Measurements from ENCODE around the gene RYR1. TPM values are rescaled to one million over a fixed set of nuclear protein-coding genes. Genes with fewer than 3 reads are reported as not detected.
"Not testable (repeated sequence)": the region's sequence is repeated elsewhere in the genome, so short reads cannot be mapped to it uniquely, and the experiment has no call there.

RYR1 gene
- total RNA-seq, 8 experiments from 2014 or later, result 1.4 to 4.7 (median 1.8) TPM

- in situ Hi-C loops (cut with MboI; ENCODE audit: low pct_unique_long_range_greater_than_20kb in 2 of 9, low sequenced_read_pairs in 9 of 9, unreplicated experiment in 9 of 9); ATAC-seq (replicated peaks in 6 of 8); H3K4me3 ChIP-seq; H3K4me1 ChIP-seq (replicated peaks in 1 of 2); H3K27ac ChIP-seq: not testable (repeated sequence)
- WGBS, 10 experiments, result 80 to 86% (median 83%) methylated on average over 1 to 2 of the region's 2 CpGs; no CpG with 5 or more reads in 7 of the 10 experiments
Measured at GRCh38 chr19:38495375-38495774, 61.9 kb downstream of the RYR1 start.

- 60 to 96% (median 77%) methylated on average over 1 to 4 of the region's 17 CpGs; no CpG with 5 or more reads in 6 of the 10 experiments for WGBS, 10 experiments
- Histone ChIP-seq H3K4me3 (no peak overlapping the region), H3K4me1 (replicated peaks in 1 of 2) (no peaks in the 10 kb centered on the region), H3K27ac (no peak overlapping the region)
- no peak for ATAC-seq (replicated peaks in 6 of 8)
- in situ Hi-C loops (cut with MboI; ENCODE audit: low pct_unique_long_range_greater_than_20kb in 2 of 9, low sequenced_read_pairs in 9 of 9, unreplicated experiment in 9 of 9), result no loop called here
Measured at GRCh38 chr19:38496116-38496515, 62.6 kb downstream of the RYR1 start.

- no peak overlapping the region for H3K27ac ChIP-seq
- no peaks in the 10 kb centered on the region for H3K4me1 ChIP-seq (replicated peaks in 1 of 2)
- in situ Hi-C loops (cut with MboI; ENCODE audit: low pct_unique_long_range_greater_than_20kb in 2 of 9, low sequenced_read_pairs in 9 of 9, unreplicated experiment in 9 of 9), result no loop called here
- 75 to 96% (median 93%) methylated on average over 3 to 7 of the region's 30 CpGs; no CpG with 5 or more reads in 4 of the 10 experiments for WGBS, 10 experiments
- no peak overlapping the region for H3K4me3 ChIP-seq
- ATAC-seq (replicated peaks in 6 of 8), result no peak
Measured at GRCh38 chr19:38496603-38497487, 63.4 kb downstream of the RYR1 start.

- no peak overlapping the region for H3K27ac ChIP-seq
- no peaks in the 10 kb centered on the region for H3K4me1 ChIP-seq (replicated peaks in 1 of 2)
- no peak overlapping the region for H3K4me3 ChIP-seq
- 40 to 100% (median 89%) methylated on average over 1 to 2 of the region's 4 CpGs; no CpG with 5 or more reads in 4 of the 10 experiments for WGBS, 10 experiments
- in situ Hi-C loops (cut with MboI; ENCODE audit: low pct_unique_long_range_greater_than_20kb in 2 of 9, low sequenced_read_pairs in 9 of 9, unreplicated experiment in 9 of 9), result no loop called here
- ATAC-seq (replicated peaks in 6 of 8), result no peak
Measured at GRCh38 chr19:38497907-38498306, 64.4 kb downstream of the RYR1 start.

- WGBS, 10 experiments, result no CpG with 5 or more reads among the region's 21 CpGs
- no peak overlapping the region for H3K4me3 ChIP-seq
- ATAC-seq (replicated peaks in 6 of 8), result no peak
- no peaks in the 10 kb centered on the region for H3K4me1 ChIP-seq (replicated peaks in 1 of 2)
- in situ Hi-C loops (cut with MboI; ENCODE audit: low pct_unique_long_range_greater_than_20kb in 2 of 9, low sequenced_read_pairs in 9 of 9, unreplicated experiment in 9 of 9), result no loop called here
- no peak overlapping the region for H3K27ac ChIP-seq
Measured at GRCh38 chr19:38499532-38499931, 66.0 kb downstream of the RYR1 start.

GRCh38 chr19:38500450-38500849 is 67.0 kb downstream of the RYR1 start:
- 87% methylated on average over 3 of the region's 11 CpGs; no CpG with 5 or more reads in 9 of the 10 experiments for WGBS, 10 experiments
- ATAC-seq (replicated peaks in 6 of 8), result no peak
- in situ Hi-C loops (cut with MboI; ENCODE audit: low pct_unique_long_range_greater_than_20kb in 2 of 9, low sequenced_read_pairs in 9 of 9, unreplicated experiment in 9 of 9), result loop anchor here in 1 of 9 experiments (25.0 kb wide), 1 partner anchor 137 kb away; the partner anchor contains the start of gene ACTN4
- no peak overlapping the region for H3K4me3 ChIP-seq
- H3K4me1 ChIP-seq (replicated peaks in 1 of 2), result no peaks in the 10 kb centered on the region
- H3K27ac ChIP-seq, result no peak overlapping the region

GRCh38 chr19:38502410-38503076 is 69.1 kb downstream of the RYR1 start:
- in situ Hi-C loops (cut with MboI; ENCODE audit: low pct_unique_long_range_greater_than_20kb in 2 of 9, low sequenced_read_pairs in 9 of 9, unreplicated experiment in 9 of 9), result loop anchor here in 1 of 9 experiments (25.0 kb wide), 1 partner anchor 135 kb away; the partner anchor contains the start of gene ACTN4
- Histone ChIP-seq H3K27ac (no peak overlapping the region), H3K4me3 (no peak overlapping the region), H3K4me1 (replicated peaks in 1 of 2) (peaks cover 0 to 2% of the 10 kb centered on the region in 2 donors)
- 72 to 98% (median 90%) methylated on average over 2 to 8 of the region's 41 CpGs; no CpG with 5 or more reads in 7 of the 10 experiments for WGBS, 10 experiments
- ATAC-seq (replicated peaks in 6 of 8), result no peak

- ATAC-seq (replicated peaks in 6 of 8), result peak in 1 of 8 experiments; percentile 63
- Histone ChIP-seq H3K4me1 (replicated peaks in 1 of 2) (peaks cover 0 to 3% of the 10 kb centered on the region in 2 donors), H3K27ac (no peak overlapping the region), H3K4me3 (no peak overlapping the region)
- in situ Hi-C loops (cut with MboI; ENCODE audit: low pct_unique_long_range_greater_than_20kb in 2 of 9, low sequenced_read_pairs in 9 of 9, unreplicated experiment in 9 of 9), result loop anchor here in 1 of 9 experiments (25.0 kb wide), 1 partner anchor 134 kb away; the partner anchor contains the start of gene ACTN4
- WGBS, 10 experiments, result 0 to 100% (median 63%) methylated on average over 1 to 4 of the region's 4 CpGs; no CpG with 5 or more reads in 3 of the 10 experiments
Measured at GRCh38 chr19:38503077-38503410, 69.6 kb downstream of the RYR1 start.

GRCh38 chr19:38505958-38506357 is 72.5 kb downstream of the RYR1 start:
- no peak overlapping the region for H3K27ac ChIP-seq
- no CpG with 5 or more reads among the region's 3 CpGs for WGBS, 10 experiments
- peaks cover 0 to 3% of the 10 kb centered on the region in 2 donors for H3K4me1 ChIP-seq (replicated peaks in 1 of 2)
- H3K4me3 ChIP-seq, result no peak overlapping the region
- no peak for ATAC-seq (replicated peaks in 6 of 8)
- in situ Hi-C loops (cut with MboI; ENCODE audit: low pct_unique_long_range_greater_than_20kb in 2 of 9, low sequenced_read_pairs in 9 of 9, unreplicated experiment in 9 of 9), result loop anchor here in 1 of 9 experiments (25.0 kb wide), 1 partner anchor 131 kb away; the partner anchor contains the start of gene ACTN4

GRCh38 chr19:38506375-38506722 is 72.9 kb downstream of the RYR1 start:
- ATAC-seq (replicated peaks in 6 of 8), result no peak
- Histone ChIP-seq H3K27ac (no peak overlapping the region), H3K4me1 (replicated peaks in 1 of 2) (peaks cover 0 to 3% of the 10 kb centered on the region in 2 donors), H3K4me3 (no peak overlapping the region)
- WGBS, 10 experiments, result 69 to 85% (median 77%) methylated on average over 2 to 9 of the region's 11 CpGs; no CpG with 5 or more reads in 6 of the 10 experiments
- in situ Hi-C loops (cut with MboI; ENCODE audit: low pct_unique_long_range_greater_than_20kb in 2 of 9, low sequenced_read_pairs in 9 of 9, unreplicated experiment in 9 of 9), result loop anchor here in 1 of 9 experiments (25.0 kb wide), 1 partner anchor 131 kb away; the partner anchor contains the start of gene ACTN4

GRCh38 chr19:38506723-38507550 is 73.4 kb downstream of the RYR1 start:
- in situ Hi-C loops (cut with MboI; ENCODE audit: low pct_unique_long_range_greater_than_20kb in 2 of 9, low sequenced_read_pairs in 9 of 9, unreplicated experiment in 9 of 9), result loop anchor here in 1 of 9 experiments (25.0 kb wide), 1 partner anchor 130 kb away; the partner anchor contains the start of gene ACTN4

GRCh38 chr19:38507551-38508127 is 74.1 kb downstream of the RYR1 start:
- no peak for ATAC-seq (replicated peaks in 6 of 8)
- no peak overlapping the region for H3K27ac ChIP-seq
- WGBS, 10 experiments, result 70 to 100% (median 81%) methylated on average over 1 to 5 of the region's 12 CpGs; no CpG with 5 or more reads in 2 of the 10 experiments

More at GRCh38 chr19:38506723-38507550, 73.4 kb downstream of the RYR1 start:
- H3K4me1 ChIP-seq (replicated peaks in 1 of 2), result peaks cover 0 to 3% of the 10 kb centered on the region in 2 donors
- 10 to 20% (median 20%) methylated on average over 1 to 7 of the region's 35 CpGs; no CpG with 5 or more reads in 7 of the 10 experiments for WGBS, 10 experiments
- H3K4me3 ChIP-seq, result peak overlapping the region in 1 of 5 donors; percentile 8
- H3K27ac ChIP-seq, result no peak overlapping the region
- peak; percentile 74 to 95 (median 86) for ATAC-seq (replicated peaks in 6 of 8)

More at GRCh38 chr19:38507551-38508127, 74.1 kb downstream of the RYR1 start:
- in situ Hi-C loops (cut with MboI; ENCODE audit: low pct_unique_long_range_greater_than_20kb in 2 of 9, low sequenced_read_pairs in 9 of 9, unreplicated experiment in 9 of 9), result loop anchor here in 1 of 9 experiments (25.0 kb wide), 1 partner anchor 130 kb away; the partner anchor contains the start of gene ACTN4
- peaks cover 0 to 3% of the 10 kb centered on the region in 2 donors for H3K4me1 ChIP-seq (replicated peaks in 1 of 2)
- no peak overlapping the region for H3K4me3 ChIP-seq

Data from motor neuron (in vitro differentiated cells).